ENCODE data around the gene KCNIP2. TPM values are rescaled to one million over a fixed set of nuclear protein-coding genes. Genes with fewer than 3 reads are reported as not detected.
A peak's percentile ranks its signal among the peaks of the same experiment; 100 is the strongest.

The KCNIP2 gene
- total RNA-seq, 1 donor from 2014 or later, result 2.9 TPM

GRCh38 chr10:101835362-101835761 is 8.2 kb downstream of the KCNIP2 start:
- TF ChIP-seq CTCF (conservative IDR thresholded peaks at IDR 0.05; ENCODE audit: low read depth, low read length), result no peak
- no peak for DNase-seq (ENCODE audit: low read depth)
- no peak overlapping the region for H3K4me3 ChIP-seq (ENCODE audit: low read depth, low read length)

- DNase-seq (ENCODE audit: low read depth), result no peak
- no peak overlapping the region for H3K4me3 ChIP-seq (ENCODE audit: low read depth, low read length)
- TF ChIP-seq CTCF (conservative IDR thresholded peaks at IDR 0.05; ENCODE audit: low read depth, low read length), result no peak
Observed at GRCh38 chr10:101834341-101834740, 9.3 kb downstream of the KCNIP2 start.

- no peak overlapping the region for H3K4me3 ChIP-seq (ENCODE audit: low read depth, low read length)
- no peak for TF ChIP-seq CTCF (conservative IDR thresholded peaks at IDR 0.05; ENCODE audit: low read depth, low read length)
- DNase-seq (ENCODE audit: low read depth), result no peak
Observed at GRCh38 chr10:101833466-101833865, 10.1 kb downstream of the KCNIP2 start.

- TF ChIP-seq CTCF (conservative IDR thresholded peaks at IDR 0.05; ENCODE audit: low read depth, low read length), result no peak
- DNase-seq (ENCODE audit: low read depth), result no peak
- no peak overlapping the region for H3K4me3 ChIP-seq (ENCODE audit: low read depth, low read length)
Observed at GRCh38 chr10:101832325-101832771, 11.3 kb downstream of the KCNIP2 start.

GRCh38 chr10:101831169-101831811 is 12.3 kb downstream of the KCNIP2 start:
- DNase-seq (ENCODE audit: low read depth), result no peak
- no peak for TF ChIP-seq CTCF (conservative IDR thresholded peaks at IDR 0.05; ENCODE audit: low read depth, low read length)
- peak overlapping the region; percentile 57 for H3K4me3 ChIP-seq (ENCODE audit: low read depth, low read length)

- no peak for DNase-seq (ENCODE audit: low read depth)
- TF ChIP-seq CTCF (conservative IDR thresholded peaks at IDR 0.05; ENCODE audit: low read depth, low read length), result no peak
- peak overlapping the region; percentile 57 for H3K4me3 ChIP-seq (ENCODE audit: low read depth, low read length)
Observed at GRCh38 chr10:101830322-101831168, 13.1 kb downstream of the KCNIP2 start.

Data from epithelial cell of proximal tubule (primary cell).